ENCODE measurements around the gene NUDT21. TPM values are rescaled to one million over a fixed set of nuclear protein-coding genes. Genes with fewer than 3 reads are reported as not detected.

Gene NUDT21
- total and polyA plus RNA-seq, 5 donors, result 23.0 to 80.7 (median 73.5) TPM

DNA sequence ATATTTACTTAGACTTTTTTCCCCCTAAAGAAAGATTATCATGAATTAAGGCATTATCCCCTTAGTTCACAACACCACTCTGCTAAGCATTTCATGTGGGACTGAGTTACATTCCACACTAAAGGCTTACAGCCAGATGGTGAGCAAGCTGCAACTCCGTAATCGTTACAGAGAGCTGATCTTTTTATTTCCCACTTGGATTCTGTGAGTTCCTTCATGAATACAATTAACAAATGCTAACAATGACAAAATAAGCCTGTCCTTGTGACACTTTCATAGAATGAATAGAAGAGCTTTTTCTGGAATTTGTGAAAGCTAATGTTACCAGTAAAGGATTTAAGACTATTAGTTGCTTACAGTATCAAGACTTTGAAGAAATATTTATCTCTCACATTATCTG is 9.0 kb upstream of the NUDT21 start:
- no peak overlapping the region for H3K4me3 ChIP-seq (ENCODE audit: low read length)
- intact Hi-C loops (cut with DNase I), result no loop called here
- 65% methylated on average over 2 of the region's 2 CpGs for WGBS
- no peak overlapping the region for H3K27ac ChIP-seq (ENCODE audit: low read length)
- DNase-seq, result no peak
- no peaks in the 10 kb centered on the region for H3K27me3 ChIP-seq (ENCODE audit: control insufficient read depth, insufficient read depth)
- ATAC-seq, result no peak
- no peaks in the 10 kb centered on the region for H3K4me1 ChIP-seq (ENCODE audit: control insufficient read depth, insufficient read depth, low read length)
- H3K9me3 ChIP-seq (ENCODE audit: control insufficient read depth, low read length), result no peaks in the 10 kb centered on the region

DNA sequence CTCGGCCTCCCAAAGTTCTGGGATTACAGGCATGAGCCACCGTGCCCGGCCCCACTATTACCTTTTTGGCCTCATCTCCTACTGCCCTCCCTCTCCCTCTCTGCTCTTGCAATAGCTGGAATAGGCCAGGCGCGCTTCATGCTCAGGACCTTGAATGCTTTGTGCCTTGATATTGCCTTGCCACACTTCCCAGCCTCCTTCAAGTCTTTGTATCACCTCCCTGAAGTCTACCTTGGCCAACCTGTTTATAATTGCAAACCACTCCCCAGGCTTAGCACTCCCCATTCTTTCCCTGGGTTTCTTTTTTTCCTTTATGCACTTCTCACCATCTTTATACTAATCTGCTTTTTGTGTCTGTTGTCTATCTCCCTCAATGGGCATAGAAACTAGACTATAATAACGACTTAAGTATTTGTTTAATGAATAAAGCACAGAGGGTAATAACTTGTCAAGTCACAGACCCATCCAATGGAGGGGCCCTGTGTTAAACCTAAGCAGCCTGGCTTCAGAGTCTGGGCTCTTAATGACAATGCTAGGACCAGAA is 6.9 kb upstream of the NUDT21 start:
- intact Hi-C loops (cut with DNase I), result no loop called here
- ATAC-seq, result no peak
- WGBS, result 94% methylated on average over 6 of the region's 6 CpGs
- DNase-seq, result no peak
- H3K9me3 ChIP-seq (ENCODE audit: control insufficient read depth, low read length), result no peaks in the 10 kb centered on the region
- H3K4me1 ChIP-seq (ENCODE audit: control insufficient read depth, insufficient read depth, low read length), result no peaks in the 10 kb centered on the region
- no peak overlapping the region for H3K27ac ChIP-seq (ENCODE audit: low read length)
- H3K27me3 ChIP-seq (ENCODE audit: control insufficient read depth, insufficient read depth), result no peaks in the 10 kb centered on the region
- no peak overlapping the region for H3K4me3 ChIP-seq (ENCODE audit: low read length)

DNA sequence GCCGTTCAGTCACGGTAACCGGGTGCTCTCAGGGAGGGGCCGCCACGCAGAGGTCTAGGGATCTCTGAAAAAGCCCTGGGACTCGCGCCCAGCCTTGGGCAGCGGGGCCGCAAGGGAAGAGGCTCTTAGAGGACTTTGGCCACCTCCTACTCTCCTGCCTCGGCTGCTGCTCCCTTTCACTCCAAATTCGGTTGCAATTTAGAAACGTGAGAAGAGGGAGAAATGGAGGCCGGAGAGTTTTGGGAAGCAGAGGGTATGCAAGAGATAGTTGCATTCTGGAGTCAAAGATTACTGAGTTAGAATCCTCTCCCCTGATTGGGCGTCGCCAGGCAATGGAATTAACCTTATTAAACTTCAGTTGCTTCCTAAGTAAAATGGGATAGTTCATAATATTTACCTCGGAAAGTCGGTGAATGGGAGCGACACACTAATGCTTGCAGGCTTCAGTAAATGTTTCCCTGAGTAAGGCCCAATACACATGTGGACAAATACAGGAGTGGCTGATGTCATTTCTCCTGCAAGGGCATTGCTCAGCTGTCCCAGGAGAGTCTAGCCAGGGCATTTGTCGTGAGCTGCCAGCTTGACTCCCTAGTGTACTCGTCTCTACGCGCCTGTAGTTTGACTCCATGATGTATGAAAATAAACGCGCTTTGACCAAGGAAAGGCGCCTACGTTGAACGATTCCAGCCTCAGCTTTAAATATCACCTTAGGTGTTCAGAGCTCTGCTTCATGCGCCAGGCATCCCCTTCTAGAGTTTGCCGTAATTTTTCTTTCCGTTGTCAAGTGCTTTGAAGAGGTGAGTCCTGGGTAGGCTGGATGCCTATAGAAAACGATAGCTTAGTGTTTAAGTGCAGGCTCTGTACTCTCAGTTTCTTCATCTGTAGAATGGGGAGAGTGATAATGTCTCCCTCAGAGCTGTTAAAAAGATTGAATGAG is 889 bp upstream of the NUDT21 start:
- Histone ChIP-seq H3K27me3 (ENCODE audit: control insufficient read depth, insufficient read depth) (no peaks in the 10 kb centered on the region), H3K4me3 (ENCODE audit: low read length) (peak overlapping the region; percentile 98), H3K27ac (ENCODE audit: low read length) (peak overlapping the region; percentile 81), H3K4me1 (ENCODE audit: control insufficient read depth, insufficient read depth, low read length) (peaks cover 7% of the 10 kb centered on the region), H3K9me3 (ENCODE audit: control insufficient read depth, low read length) (no peaks in the 10 kb centered on the region)
- ATAC-seq (peak; percentile 58 to 71), DNase-seq (peak in 1 of 3 donors; percentile 29)
- intact Hi-C loops (cut with DNase I), result no loop called here
- 6% methylated on average over 31 of the region's 31 CpGs for WGBS

DNA sequence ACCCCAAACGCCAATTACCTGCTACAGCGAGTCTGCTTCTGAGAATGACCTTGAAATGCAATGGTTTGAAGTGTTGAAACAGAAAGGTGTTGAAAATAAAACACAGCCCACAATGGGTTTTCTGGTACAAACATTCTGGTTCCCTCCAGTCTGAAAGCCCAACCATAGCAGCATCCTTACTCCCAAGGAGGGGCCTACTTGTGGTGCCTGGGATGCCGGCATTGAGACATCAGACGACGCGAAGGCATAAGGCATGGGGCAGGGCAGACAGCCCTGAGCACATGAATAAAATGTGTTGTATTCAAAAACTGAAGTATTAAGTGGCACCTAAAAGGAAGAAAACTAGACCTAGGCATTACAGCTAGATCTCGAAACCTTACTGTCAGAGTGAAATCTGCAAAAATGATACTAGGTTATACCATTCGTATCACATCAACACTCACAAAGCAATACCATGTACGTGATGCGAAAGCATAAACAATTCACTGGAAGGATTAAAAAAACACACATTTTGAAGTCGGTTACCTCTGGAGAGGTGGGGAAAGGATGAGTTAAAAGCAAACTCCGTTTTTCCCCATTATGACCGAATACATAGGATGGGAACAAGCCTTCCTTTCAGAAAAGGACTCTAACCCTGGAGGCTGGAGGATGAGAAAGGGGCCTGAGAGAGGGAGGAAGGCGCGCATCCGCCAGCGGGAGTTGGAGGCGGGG is 702 bp downstream of the NUDT21 start:
- no peaks in the 10 kb centered on the region for H3K27me3 ChIP-seq (ENCODE audit: control insufficient read depth, insufficient read depth)
- no peak for DNase-seq
- 5% methylated on average over 18 of the region's 18 CpGs for WGBS
- H3K9me3 ChIP-seq (ENCODE audit: control insufficient read depth, low read length), result no peaks in the 10 kb centered on the region
- peak overlapping the region; percentile 80 for H3K27ac ChIP-seq (ENCODE audit: low read length)
- no peak for ATAC-seq
- intact Hi-C loops (cut with DNase I), result no loop called here
- peak overlapping the region; percentile 98 for H3K4me3 ChIP-seq (ENCODE audit: low read length)
- peaks cover 7% of the 10 kb centered on the region for H3K4me1 ChIP-seq (ENCODE audit: control insufficient read depth, insufficient read depth, low read length)

DNA sequence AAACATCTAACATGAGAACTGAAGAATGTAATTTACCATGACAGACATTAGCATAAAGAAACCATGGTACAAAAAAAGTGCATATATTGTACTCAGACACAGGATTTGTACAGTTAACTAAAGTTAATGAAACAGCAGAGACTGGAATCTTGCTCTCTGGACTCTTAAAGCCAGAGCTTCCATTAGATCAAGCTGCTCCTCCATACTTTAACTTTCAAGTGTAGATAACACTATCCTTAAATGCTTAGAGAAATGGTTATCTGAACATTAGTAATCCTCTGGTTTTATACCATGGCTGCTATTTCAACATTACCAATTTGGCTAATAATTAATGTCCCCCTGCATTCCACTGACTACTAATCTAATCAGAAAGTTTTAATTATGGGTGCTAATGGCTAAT is 3.1 kb downstream of the NUDT21 start:
- H3K9me3 ChIP-seq (ENCODE audit: control insufficient read depth, low read length), result no peaks in the 10 kb centered on the region
- intact Hi-C loops (cut with DNase I), result no loop called here
- no peak for DNase-seq
- H3K27ac ChIP-seq (ENCODE audit: low read length), result no peak overlapping the region
- H3K27me3 ChIP-seq (ENCODE audit: control insufficient read depth, insufficient read depth), result no peaks in the 10 kb centered on the region
- ATAC-seq, result no peak
- peaks cover 7% of the 10 kb centered on the region for H3K4me1 ChIP-seq (ENCODE audit: control insufficient read depth, insufficient read depth, low read length)
- H3K4me3 ChIP-seq (ENCODE audit: low read length), result no peak overlapping the region

DNA sequence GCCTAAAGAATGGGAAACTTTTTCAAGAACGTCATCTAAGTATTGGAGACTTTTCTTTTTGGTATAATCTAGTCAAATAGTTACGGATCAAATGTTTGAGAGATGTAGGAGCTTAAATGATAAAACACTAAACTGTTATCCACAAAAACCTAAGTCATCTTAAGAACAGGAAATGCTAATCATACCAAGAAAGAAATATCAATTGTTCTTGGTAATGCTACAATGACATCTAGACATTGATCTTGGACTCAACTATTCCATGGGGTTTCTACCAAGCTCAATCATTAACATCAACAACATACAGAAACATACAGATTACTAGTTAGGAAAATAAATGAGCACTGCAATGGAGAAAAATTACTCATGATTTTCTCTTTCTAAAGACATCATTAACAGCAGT is 3.8 kb downstream of the NUDT21 start:
- no peak for DNase-seq
- 59% methylated on average over 2 of the region's 2 CpGs for WGBS
- Histone ChIP-seq H3K27me3 (ENCODE audit: control insufficient read depth, insufficient read depth) (no peaks in the 10 kb centered on the region), H3K4me1 (ENCODE audit: control insufficient read depth, insufficient read depth, low read length) (peaks cover 4% of the 10 kb centered on the region), H3K4me3 (ENCODE audit: low read length) (no peak overlapping the region), H3K9me3 (ENCODE audit: control insufficient read depth, low read length) (no peaks in the 10 kb centered on the region), H3K27ac (ENCODE audit: low read length) (no peak overlapping the region)
- ATAC-seq, result no peak
- intact Hi-C loops (cut with DNase I), result no loop called here

DNA sequence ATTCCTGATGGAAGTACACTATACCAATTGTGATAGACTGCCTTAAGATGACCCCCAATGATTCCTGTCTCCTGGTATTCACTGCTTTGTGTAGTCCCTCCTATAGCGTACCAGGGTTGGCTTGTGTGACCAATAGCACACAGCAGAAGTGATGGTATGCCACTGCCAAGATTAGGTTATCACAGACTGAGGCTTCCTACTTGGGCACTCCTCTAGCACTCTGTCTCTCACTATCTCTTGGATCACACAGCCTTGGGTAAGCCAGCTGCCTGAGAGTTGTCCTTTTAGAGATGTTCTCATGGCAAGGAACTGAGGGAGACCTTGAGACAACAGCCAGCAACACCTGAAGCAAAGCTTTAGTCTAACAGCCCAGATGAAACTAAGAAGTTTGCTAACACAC is 13.1 kb downstream of the NUDT21 start:
- H3K27me3 ChIP-seq (ENCODE audit: control insufficient read depth, insufficient read depth), result no peaks in the 10 kb centered on the region
- peak in 1 of 2 donors; percentile 69 for ATAC-seq
- no peaks in the 10 kb centered on the region for H3K9me3 ChIP-seq (ENCODE audit: control insufficient read depth, low read length)
- intact Hi-C loops (cut with DNase I), result no loop called here
- H3K4me3 ChIP-seq (ENCODE audit: low read length), result no peak overlapping the region
- H3K4me1 ChIP-seq (ENCODE audit: control insufficient read depth, insufficient read depth, low read length), result no peaks in the 10 kb centered on the region
- H3K27ac ChIP-seq (ENCODE audit: low read length), result no peak overlapping the region
- no peak for DNase-seq
- 79% methylated on average over 1 of the region's 1 CpG for WGBS

DNA sequence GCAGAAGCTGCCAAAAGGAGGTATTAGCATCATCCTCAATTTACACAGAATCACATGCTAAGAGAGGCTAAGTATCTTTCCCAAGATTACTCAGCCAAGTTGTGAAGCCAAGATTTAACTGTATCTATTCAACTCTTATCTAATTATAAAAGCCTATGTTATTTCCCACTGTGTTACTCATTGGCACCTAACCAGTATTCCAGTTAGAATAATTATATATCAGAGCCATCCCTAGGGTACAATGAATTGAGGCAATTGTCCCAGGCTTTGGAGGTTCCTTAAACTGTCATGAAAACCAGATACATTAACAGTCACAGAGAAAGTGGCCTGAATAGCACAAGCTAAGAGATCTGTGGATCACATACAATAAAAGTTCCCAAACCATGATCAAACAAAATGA is 14.9 kb downstream of the NUDT21 start:
- Histone ChIP-seq H3K4me1 (ENCODE audit: control insufficient read depth, insufficient read depth, low read length) (no peaks in the 10 kb centered on the region), H3K27ac (ENCODE audit: low read length) (no peak overlapping the region), H3K27me3 (ENCODE audit: control insufficient read depth, insufficient read depth) (no peaks in the 10 kb centered on the region), H3K9me3 (ENCODE audit: control insufficient read depth, low read length) (no peaks in the 10 kb centered on the region), H3K4me3 (ENCODE audit: low read length) (no peak overlapping the region)
- intact Hi-C loops (cut with DNase I), result no loop called here
- ATAC-seq, result no peak
- DNase-seq, result no peak

DNA sequence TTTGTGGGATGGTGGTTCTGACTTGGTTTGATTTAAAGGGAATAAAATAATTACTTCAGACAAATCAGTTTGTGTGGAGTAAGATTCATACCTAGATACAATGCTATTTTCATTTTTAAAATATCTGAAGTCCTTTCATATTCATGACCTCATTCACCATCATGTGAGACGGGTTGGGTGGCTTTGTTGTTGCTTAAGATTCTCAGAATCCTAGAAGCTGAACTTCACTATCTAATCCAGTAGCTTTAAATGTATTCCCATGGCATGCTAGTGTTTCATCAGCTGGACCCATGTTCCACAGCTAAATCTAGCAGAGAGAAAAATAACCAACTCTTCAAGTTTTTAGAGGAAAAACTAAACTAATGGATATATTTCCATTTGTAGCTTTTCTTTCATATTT is 23.0 kb downstream of the NUDT21 start:
- H3K27me3 ChIP-seq (ENCODE audit: control insufficient read depth, insufficient read depth), result no peaks in the 10 kb centered on the region
- H3K4me1 ChIP-seq (ENCODE audit: control insufficient read depth, insufficient read depth, low read length), result no peaks in the 10 kb centered on the region
- ATAC-seq (no peak), DNase-seq (no peak)
- intact Hi-C loops (cut with DNase I), result no loop called here
- no peak overlapping the region for H3K4me3 ChIP-seq (ENCODE audit: low read length)
- no peak overlapping the region for H3K27ac ChIP-seq (ENCODE audit: low read length)
- 49% methylated on average over 1 of the region's 1 CpG for WGBS
- no peaks in the 10 kb centered on the region for H3K9me3 ChIP-seq (ENCODE audit: control insufficient read depth, low read length)

DNA sequence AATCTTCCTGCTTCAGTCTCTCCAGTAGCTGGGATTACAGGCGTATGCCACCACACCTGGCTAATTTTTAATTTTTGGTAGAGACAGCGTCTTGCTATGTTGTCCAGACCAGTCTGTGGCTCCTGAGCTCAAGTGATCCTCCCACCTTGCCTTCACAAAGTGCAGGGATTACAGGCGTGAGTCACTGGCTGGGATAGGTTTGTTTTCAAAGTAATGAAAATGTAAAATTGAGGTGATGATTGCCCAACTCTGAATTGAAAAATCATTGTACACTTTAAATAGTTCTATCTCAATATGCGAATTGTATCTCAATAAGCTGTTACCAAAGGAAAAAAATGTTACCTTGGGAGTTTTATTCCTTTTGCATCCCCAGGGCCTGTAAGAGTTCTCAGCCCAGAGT is 24.5 kb downstream of the NUDT21 start:
- Histone ChIP-seq H3K27ac (ENCODE audit: low read length) (no peak overlapping the region), H3K4me1 (ENCODE audit: control insufficient read depth, insufficient read depth, low read length) (peaks cover 3% of the 10 kb centered on the region), H3K4me3 (ENCODE audit: low read length) (no peak overlapping the region), H3K27me3 (ENCODE audit: control insufficient read depth, insufficient read depth) (no peaks in the 10 kb centered on the region), H3K9me3 (ENCODE audit: control insufficient read depth, low read length) (no peaks in the 10 kb centered on the region)
- DNase-seq, result no peak
- no peak for ATAC-seq
- WGBS, result 96% methylated on average over 4 of the region's 4 CpGs
- intact Hi-C loops (cut with DNase I), result no loop called here

DNA sequence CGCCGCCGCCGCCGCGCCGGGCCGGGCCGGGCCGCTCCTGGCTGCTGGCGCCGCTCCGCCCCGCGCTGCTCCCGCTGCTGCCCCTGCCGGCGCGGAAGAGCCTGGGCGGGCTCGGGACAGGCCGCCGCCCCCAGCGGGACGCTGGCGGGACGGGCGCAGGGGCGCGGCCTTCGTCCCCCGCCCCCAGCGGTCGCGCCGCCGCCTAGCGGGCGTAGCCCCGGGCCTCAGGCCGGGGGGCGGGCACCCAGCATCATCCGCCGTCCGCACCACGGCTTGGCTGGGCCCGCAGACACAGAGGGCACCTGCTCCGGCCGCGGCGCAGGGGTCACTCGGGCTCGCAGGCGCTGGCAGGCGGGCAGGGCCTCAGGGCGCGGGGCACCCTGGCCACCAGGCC is 25.7 kb downstream of the NUDT21 start, which contains the start of gene AMFR:
TSS of gene AMFR (minus strand) at position 107 of the 394 bp plus-strand sequence. CDS start 218 bp downstream, outside the sequence.
- under 1% methylated on average over 57 of the region's 57 CpGs for WGBS
- DNase-seq, result peak; percentile 73 to 91 (median 89)
- intact Hi-C loops (cut with DNase I), result no loop called here
- Histone ChIP-seq H3K4me1 (ENCODE audit: control insufficient read depth, insufficient read depth, low read length) (peaks cover 3% of the 10 kb centered on the region), H3K27me3 (ENCODE audit: control insufficient read depth, insufficient read depth) (no peaks in the 10 kb centered on the region), H3K9me3 (ENCODE audit: control insufficient read depth, low read length) (no peaks in the 10 kb centered on the region), H3K27ac (ENCODE audit: low read length) (peak within 1 kb of the TSS; percentile 87), H3K4me3 (ENCODE audit: low read length) (peak within 1 kb of the TSS; percentile 95)
- peak; percentile 96 for ATAC-seq
